Mesenchymal stem cell (in vitro differentiated cells and primary cell): ENCODE data around the gene FAM200C.

Experiments used
- DNase-seq: peaks from one replicate; pipeline ENCODE4 v3.0.0-alpha.2; 2013
- H2AFZ ChIP-seq: one replicate; pipeline ENCODE4 v1.6.1; 2013; ENCODE audit warnings: low read depth, mild to moderate bottlenecking, control low read depth, inconsistent platforms, low read length, moderate library complexity
- H2AK5ac ChIP-seq: 2 replicates; pipeline ENCODE4 v1.6.1; 2013; ENCODE audit warnings: low read length, moderate library complexity, mild to moderate bottlenecking, inconsistent platforms; ENCODE audit not compliant: severe bottlenecking
- H2BK120ac ChIP-seq: one replicate; pipeline ENCODE4 v1.6.1; 2013; ENCODE audit warnings: low read depth, mild to moderate bottlenecking, inconsistent platforms, low read length, moderate library complexity
- H2BK12ac ChIP-seq, 2 experiments: one replicate each; pipeline ENCODE4 v1.6.1; 2013; ENCODE audit warnings: inconsistent platforms in 2 of 2, low read length in 2 of 2, mild to moderate bottlenecking in 2 of 2, moderate library complexity in 2 of 2, control low read depth in 1 of 2
- H2BK15ac ChIP-seq: one replicate; pipeline ENCODE4 v1.6.1; 2013; ENCODE audit warnings: mild to moderate bottlenecking, low read depth, inconsistent platforms; ENCODE audit not compliant: poor library complexity, severe bottlenecking
- H2BK5ac ChIP-seq: 2 replicates; pipeline ENCODE4 v1.6.1; 2013; ENCODE audit warnings: low read depth, mild to moderate bottlenecking, low read length, control low read depth, inconsistent platforms; ENCODE audit not compliant: poor library complexity, severe bottlenecking
- H3K14ac ChIP-seq, 2 experiments: one replicate each; pipeline ENCODE4 v1.6.1; 2013; ENCODE audit warnings: inconsistent platforms in 2 of 2, low read length in 2 of 2, control low read depth in 1 of 2, mild to moderate bottlenecking in 1 of 2, moderate library complexity in 1 of 2
- H3K18ac ChIP-seq, 2 experiments: one replicate each; pipeline ENCODE4 v1.6.1; 2013; ENCODE audit warnings: inconsistent platforms in 2 of 2, low read length in 2 of 2, control low read depth in 1 of 2, low read depth in 1 of 2, mild to moderate bottlenecking in 1 of 2
- H3K23ac ChIP-seq, 2 experiments: one replicate each; pipeline ENCODE4 v1.6.1; 2013; ENCODE audit warnings: inconsistent platforms in 2 of 2, low read length in 2 of 2, mild to moderate bottlenecking in 2 of 2, moderate library complexity in 2 of 2, control low read depth in 1 of 2
- H3K27ac ChIP-seq: 2 replicates; pipeline ENCODE4 v1.5.1; 2013; ENCODE audit warnings: mild to moderate bottlenecking, moderate library complexity, low read length, control low read depth, inconsistent platforms; ENCODE audit not compliant: poor library complexity, severe bottlenecking
- H3K27me3 ChIP-seq, 2 experiments: 2 replicates each; pipeline versions ENCODE4 v1.6.1 to v1.7.0; 2013; ENCODE audit warnings: low read length in 2 of 2, mild to moderate bottlenecking in 2 of 2, moderate library complexity in 2 of 2, control low read depth in 1 of 2, inconsistent platforms in 1 of 2; ENCODE audit not compliant: control insufficient read depth in 1 of 2, insufficient read depth in 1 of 2
- H3K36me3 ChIP-seq, 2 experiments: 2 replicates each; pipeline versions ENCODE4 v1.6.1 to v1.7.0; 2013; ENCODE audit warnings: low read length in 2 of 2, control low read depth in 1 of 2, inconsistent platforms in 1 of 2, low read depth in 1 of 2, mild to moderate bottlenecking in 1 of 2; ENCODE audit not compliant: insufficient read depth in 2 of 2, control insufficient read depth in 1 of 2
- H3K4ac ChIP-seq, 2 experiments: one replicate each; pipeline ENCODE4 v1.6.1; 2013; ENCODE audit warnings: inconsistent platforms in 2 of 2, low read length in 2 of 2, mild to moderate bottlenecking in 2 of 2, moderate library complexity in 2 of 2, control low read depth in 1 of 2, low read depth in 1 of 2
- H3K4me1 ChIP-seq: 2 replicates; pipeline ENCODE4 v1.6.1; 2013; ENCODE audit warnings: low read depth, low read length, control low read depth; ENCODE audit not compliant: control insufficient read depth, insufficient read depth
- H3K4me2 ChIP-seq: 2 replicates; pipeline ENCODE4 v1.6.1; 2013; ENCODE audit warnings: low read length, mild to moderate bottlenecking, inconsistent platforms; ENCODE audit not compliant: poor library complexity, severe bottlenecking
- H3K4me3 ChIP-seq, 2 experiments: 2 replicates each; pipeline versions ENCODE4 v1.5.1 to v1.7.0; 2013; ENCODE audit warnings: low read length in 2 of 2, mild to moderate bottlenecking in 2 of 2, control low read depth in 1 of 2, low read depth in 1 of 2; ENCODE audit not compliant: insufficient read depth in 1 of 2
- H3K79me1 ChIP-seq: replicated peaks from 2 replicates; pipeline ENCODE4 v1.6.1; 2013; ENCODE audit warnings: mild to moderate bottlenecking, control low read depth, low read length, inconsistent platforms; ENCODE audit not compliant: poor library complexity, severe bottlenecking
- H3K9ac ChIP-seq: 2 replicates; pipeline ENCODE4 v1.7.0; 2013; ENCODE audit warnings: mild to moderate bottlenecking, low read length, moderate library complexity
- H3K9me3 ChIP-seq: 2 replicates; pipeline ENCODE4 v1.7.0; 2013; ENCODE audit warnings: mild to moderate bottlenecking, low read length; ENCODE audit not compliant: control insufficient read depth
- H4K8ac ChIP-seq: one replicate; pipeline ENCODE4 v1.6.1; 2013; ENCODE audit warnings: inconsistent platforms, mild to moderate bottlenecking, low read length, moderate library complexity
- H4K91ac ChIP-seq: one replicate; pipeline ENCODE4 v1.6.1; 2013; ENCODE audit warnings: mild to moderate bottlenecking, low read length, inconsistent platforms
- WGBS: methylation state at CpG from one replicate; pipeline ENCODE4 v1.1.7; 2013; ENCODE audit warnings: mixed read lengths; 5-methylcytosine and 5-hydroxymethylcytosine counted together

Gene FAM200C

DNA sequence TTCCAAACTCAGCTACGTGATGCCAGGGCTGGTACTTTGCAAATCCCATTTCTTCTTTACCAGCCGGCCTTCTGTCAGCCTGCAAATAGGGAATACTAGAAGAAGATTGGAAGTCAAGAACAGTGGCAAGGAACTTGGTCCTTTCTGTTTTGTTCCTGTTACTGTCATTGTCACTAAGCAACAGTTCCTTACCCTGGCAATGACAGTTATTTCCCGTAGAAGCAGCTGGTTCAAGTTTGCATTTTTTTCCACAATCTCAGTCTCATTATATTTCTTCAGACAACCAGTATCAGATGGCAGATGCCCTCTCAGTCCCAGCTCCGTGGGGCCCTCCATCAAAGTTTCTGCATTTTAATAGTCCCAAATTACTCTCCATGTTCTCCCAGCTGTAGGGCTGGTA lies 20.3 kb downstream of the FAM200C start:
- no peak overlapping the region for H2BK15ac ChIP-seq
- no peak overlapping the region for H2BK5ac ChIP-seq
- no peak overlapping the region for H3K23ac ChIP-seq
- no peak overlapping the region for H3K9ac ChIP-seq
- H3K36me3 ChIP-seq: no peaks in the 10 kb centered on the region
- no peak overlapping the region for H3K4ac ChIP-seq
- H3K4me3 ChIP-seq: no peak overlapping the region
- WGBS: 87% methylated on average over 3 of the region's 4 CpGs
- peaks cover 12 to 16% of the 10 kb centered on the region in 2 experiments for H3K27me3 ChIP-seq
- H2AFZ ChIP-seq: no peak overlapping the region
- H3K4me2 ChIP-seq: no peak overlapping the region
- H3K14ac ChIP-seq: no peak overlapping the region
- no peak overlapping the region for H2BK12ac ChIP-seq
- no peak for DNase-seq
- no peak overlapping the region for H2BK120ac ChIP-seq
- H3K27ac ChIP-seq: no peak overlapping the region
- no peak overlapping the region for H4K91ac ChIP-seq
- no peak overlapping the region for H2AK5ac ChIP-seq
- no peak overlapping the region for H3K18ac ChIP-seq
- no peaks in the 10 kb centered on the region for H3K79me1 ChIP-seq
- no peak overlapping the region for H4K8ac ChIP-seq
- H3K9me3 ChIP-seq: no peaks in the 10 kb centered on the region
- H3K4me1 ChIP-seq: no peaks in the 10 kb centered on the region

DNA sequence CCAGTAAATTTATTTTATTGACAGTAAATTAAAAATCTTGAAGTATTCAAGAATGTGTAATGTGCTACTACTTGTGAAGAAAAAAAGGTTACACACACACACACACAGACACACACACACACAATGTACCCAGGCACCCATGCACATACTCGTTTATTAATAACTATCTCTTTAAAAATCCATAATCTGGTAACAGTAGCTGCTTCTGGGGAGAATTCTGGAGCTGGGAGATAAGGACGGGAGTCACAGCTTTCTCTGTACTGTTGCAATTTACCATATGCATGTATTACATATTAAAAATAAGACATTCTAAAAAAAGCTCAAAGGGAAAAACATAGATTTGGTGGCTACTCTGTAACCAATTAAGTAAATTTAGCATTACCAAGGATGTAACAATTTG lies 21.5 kb downstream of the FAM200C start:
- no peak overlapping the region for H4K8ac ChIP-seq
- no peak for DNase-seq
- H4K91ac ChIP-seq: no peak overlapping the region
- H3K79me1 ChIP-seq: no peaks in the 10 kb centered on the region
- H3K4me3 ChIP-seq: no peak overlapping the region
- no peaks in the 10 kb centered on the region for H3K36me3 ChIP-seq
- H2BK120ac ChIP-seq: no peak overlapping the region
- no peak overlapping the region for H3K4ac ChIP-seq
- no peak overlapping the region for H3K4me2 ChIP-seq
- H2AFZ ChIP-seq: no peak overlapping the region
- H3K14ac ChIP-seq: no peak overlapping the region
- H3K23ac ChIP-seq: no peak overlapping the region
- no peaks in the 10 kb centered on the region for H3K4me1 ChIP-seq
- H2BK12ac ChIP-seq: no peak overlapping the region
- H3K9me3 ChIP-seq: no peaks in the 10 kb centered on the region
- WGBS: 60% methylated on average over 1 of the region's 2 CpGs
- no peak overlapping the region for H2AK5ac ChIP-seq
- H2BK5ac ChIP-seq: no peak overlapping the region
- peaks cover 24% of the 10 kb centered on the region in 2 experiments for H3K27me3 ChIP-seq
- no peak overlapping the region for H3K9ac ChIP-seq
- H3K18ac ChIP-seq: no peak overlapping the region
- H3K27ac ChIP-seq: no peak overlapping the region
- no peak overlapping the region for H2BK15ac ChIP-seq

DNA sequence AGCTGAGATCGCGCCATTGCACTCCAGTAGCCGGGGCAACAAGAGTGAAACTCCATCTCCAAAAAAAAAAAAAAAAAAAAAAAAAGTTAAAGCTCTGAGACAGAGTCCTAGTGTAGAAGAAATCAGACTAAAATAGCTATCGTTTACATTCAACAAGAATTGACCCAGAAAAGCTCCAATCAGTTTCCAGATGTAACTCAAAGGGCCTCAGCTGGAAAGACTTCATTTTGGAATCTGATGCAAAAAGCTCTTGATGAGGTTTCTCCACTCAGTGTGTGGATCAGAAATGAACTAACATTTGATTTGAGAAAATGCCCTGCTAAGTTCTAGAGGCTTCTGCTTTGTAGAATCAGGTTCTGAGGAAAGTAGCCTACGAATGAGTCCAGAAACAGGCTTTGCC lies 22.2 kb downstream of the FAM200C start:
- Histone ChIP-seq H2AFZ (no peak overlapping the region), H2BK5ac (no peak overlapping the region), H3K4me1 (no peaks in the 10 kb centered on the region), H2BK120ac (no peak overlapping the region), H3K14ac (no peak overlapping the region), H2BK15ac (no peak overlapping the region), H4K8ac (no peak overlapping the region), H3K9ac (peak overlapping the region; percentile 3), H3K4me2 (no peak overlapping the region), H3K27ac (no peak overlapping the region), H3K23ac (no peak overlapping the region), H3K4ac (no peak overlapping the region), H3K36me3 (no peaks in the 10 kb centered on the region), H2AK5ac (no peak overlapping the region), H3K9me3 (no peaks in the 10 kb centered on the region), H3K4me3 (no peak overlapping the region), H2BK12ac (no peak overlapping the region), H4K91ac (no peak overlapping the region), H3K18ac (no peak overlapping the region), H3K27me3 (peaks cover 26 to 28% of the 10 kb centered on the region in 2 experiments), H3K79me1 (no peaks in the 10 kb centered on the region)
- 92% methylated on average over 2 of the region's 5 CpGs for WGBS
- no peak for DNase-seq

DNA sequence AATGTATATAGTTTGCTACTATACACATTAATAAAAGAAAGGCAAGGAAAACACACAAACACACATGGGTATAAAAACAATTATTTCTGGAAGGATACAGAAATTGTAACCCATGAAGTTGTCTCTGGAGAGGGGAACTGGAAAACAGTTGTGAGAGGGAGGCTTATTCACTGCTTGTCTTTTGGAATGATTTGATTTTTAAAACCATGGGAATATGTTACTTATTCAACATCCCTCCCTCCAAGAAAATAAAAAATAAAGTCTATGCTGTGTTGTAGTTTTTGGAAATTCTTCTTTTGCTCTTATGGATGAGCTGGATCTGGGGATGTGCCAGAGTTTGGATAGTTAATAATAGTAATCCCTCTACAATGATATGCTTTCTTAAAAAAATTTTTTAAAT lies 23.4 kb downstream of the FAM200C start:
- H3K4me2 ChIP-seq: no peak overlapping the region
- H3K9me3 ChIP-seq: no peaks in the 10 kb centered on the region
- no peaks in the 10 kb centered on the region for H3K4me1 ChIP-seq
- H3K36me3 ChIP-seq: no peaks in the 10 kb centered on the region
- no peak overlapping the region for H2AFZ ChIP-seq
- DNase-seq: no peak
- H4K91ac ChIP-seq: no peak overlapping the region
- H3K4ac ChIP-seq: no peak overlapping the region
- no peak overlapping the region for H3K23ac ChIP-seq
- H3K9ac ChIP-seq: no peak overlapping the region
- H3K18ac ChIP-seq: no peak overlapping the region
- no peak overlapping the region for H2BK12ac ChIP-seq
- H4K8ac ChIP-seq: no peak overlapping the region
- no peak overlapping the region for H2BK15ac ChIP-seq
- no peak overlapping the region for H3K27ac ChIP-seq
- H3K4me3 ChIP-seq: no peak overlapping the region
- no peak overlapping the region for H2BK5ac ChIP-seq
- H3K27me3 ChIP-seq: peaks cover 26 to 32% of the 10 kb centered on the region in 2 experiments
- H3K14ac ChIP-seq: no peak overlapping the region
- no peak overlapping the region for H2AK5ac ChIP-seq
- no peak overlapping the region for H2BK120ac ChIP-seq
- H3K79me1 ChIP-seq: no peaks in the 10 kb centered on the region
